ENCODE results near the gene TDRD10.

GRCh38 chr1:154488922-154489321, 13.1 kb upstream of the TDRD10 start:
- no peak for TF ChIP-seq CTCF (conservative IDR thresholded peaks at IDR 0.05 in 1 of 2, IDR thresholded peaks at IDR 0.05 in 1 of 2; ENCODE audit: low read depth in 1 of 2, low read length in 2 of 2)
- no peak for TF ChIP-seq EZH2 (IDR thresholded peaks at IDR 0.05; ENCODE audit: low read length, missing control alignments)

All from fibroblast of lung (primary cell).